GM19025 (cell line): ENCODE results near the gene SPINT3.

ENCODE experiments used
- ATAC-seq: cut with Tn5 transposase; IDR thresholded peaks from one replicate; pipeline ENCODE4 v1.9.1; 2021; ENCODE audit warnings: mild to moderate bottlenecking, low read depth, moderate library complexity; ENCODE audit not compliant: unreplicated experiment

The SPINT3 gene

GRCh38 chr20:45515147-45515913 lies at the start of gene SPINT3:
Gene SPINT3 (minus strand): TSS chr20:45515622. CDS start chr20:45515608, 14 bp downstream.
- ATAC-seq, result no peak

DNA sequence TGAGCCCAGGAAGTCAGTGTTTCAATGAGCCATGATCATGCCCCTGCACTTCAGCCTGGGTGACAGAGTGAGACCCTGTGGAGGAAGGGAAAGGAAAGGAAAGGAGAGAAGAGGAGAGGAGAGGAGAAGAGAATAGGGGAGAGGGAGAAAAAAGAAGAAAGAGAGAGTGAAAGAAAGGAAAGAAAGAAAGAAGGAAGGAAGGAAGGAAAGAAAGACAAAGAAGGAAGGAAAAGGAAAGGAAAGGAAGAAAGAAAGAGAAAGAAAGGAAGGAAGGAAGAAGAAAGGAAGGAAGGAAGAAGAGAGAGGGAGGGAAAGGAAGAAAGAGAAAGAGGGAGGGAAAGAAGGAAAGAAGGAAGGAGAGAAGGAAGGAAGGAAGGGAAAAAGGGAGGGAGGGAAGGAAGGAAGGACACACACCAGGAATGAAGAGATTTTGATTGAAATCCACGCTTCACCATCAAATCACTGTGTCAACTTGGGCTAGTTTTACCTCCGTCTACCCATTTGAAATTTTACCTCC lies 49.4 kb upstream of the SPINT3 start:
- ATAC-seq, result no peak

- ATAC-seq, result no peak
Measured at GRCh38 chr20:45555198-45555597, 39.8 kb upstream of the SPINT3 start.

- no peak for ATAC-seq
Measured at GRCh38 chr20:45552456-45552855, 37.0 kb upstream of the SPINT3 start.

GRCh38 chr20:45550765-45551164 lies 35.3 kb upstream of the SPINT3 start:
- no peak for ATAC-seq

DNA sequence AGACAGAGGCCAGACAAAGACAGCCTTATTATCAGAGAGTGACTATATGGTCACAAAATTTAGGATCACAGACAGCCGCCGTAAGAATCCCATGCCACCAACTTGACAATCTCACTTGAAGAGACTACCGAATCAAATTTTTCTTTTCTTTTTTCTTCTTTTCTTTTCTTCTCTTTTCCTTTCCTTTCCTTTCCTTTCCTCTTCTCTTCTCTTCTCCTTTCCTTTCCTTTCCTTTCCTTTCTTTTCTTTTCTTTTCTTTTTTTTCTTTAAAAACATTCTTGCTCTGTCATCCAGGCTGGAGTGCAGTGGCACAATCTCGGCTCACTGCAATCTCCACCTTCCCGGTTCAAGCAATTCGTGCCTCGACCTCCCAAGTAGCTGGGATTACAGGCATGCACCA lies 33.0 kb upstream of the SPINT3 start:
- ATAC-seq, result no peak

- ATAC-seq, result no peak
Measured at GRCh38 chr20:45547206-45547770, 31.9 kb upstream of the SPINT3 start, which contains the start of gene EPPIN. Gene EPPIN (minus strand): TSS chr20:45547401. CDS start chr20:45547357, 44 bp downstream.

GRCh38 chr20:45545754-45546453 lies 30.5 kb upstream of the SPINT3 start:
- no peak for ATAC-seq

DNA sequence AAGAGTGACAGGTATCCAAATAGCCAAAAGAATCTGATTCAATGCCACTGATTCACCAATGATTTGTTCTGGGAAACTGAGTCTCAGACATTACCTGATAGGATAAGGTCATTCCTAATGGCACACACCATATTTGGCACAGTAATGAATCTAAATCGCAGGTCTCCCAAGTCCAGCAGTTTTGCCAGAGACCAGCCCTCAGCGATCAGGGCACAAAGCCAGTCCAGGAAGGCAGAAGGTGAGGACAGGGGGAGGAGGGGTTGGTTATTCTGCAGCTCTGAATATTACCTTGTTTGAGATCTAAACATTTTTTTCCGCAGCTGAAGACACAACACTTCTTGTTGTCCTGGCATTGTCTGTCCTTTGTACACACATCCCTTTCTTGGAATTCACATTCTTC lies 29.9 kb upstream of the SPINT3 start:
- no peak for ATAC-seq

GRCh38 chr20:45539382-45539781 lies 24.0 kb upstream of the SPINT3 start, which contains the start of gene WFDC6:
Gene WFDC6 (minus strand): TSS chr20:45539482. CDS start chr20:45539407, 75 bp downstream.
- no peak for ATAC-seq

- no peak for ATAC-seq
Measured at GRCh38 chr20:45538209-45538799, 22.9 kb upstream of the SPINT3 start.

DNA sequence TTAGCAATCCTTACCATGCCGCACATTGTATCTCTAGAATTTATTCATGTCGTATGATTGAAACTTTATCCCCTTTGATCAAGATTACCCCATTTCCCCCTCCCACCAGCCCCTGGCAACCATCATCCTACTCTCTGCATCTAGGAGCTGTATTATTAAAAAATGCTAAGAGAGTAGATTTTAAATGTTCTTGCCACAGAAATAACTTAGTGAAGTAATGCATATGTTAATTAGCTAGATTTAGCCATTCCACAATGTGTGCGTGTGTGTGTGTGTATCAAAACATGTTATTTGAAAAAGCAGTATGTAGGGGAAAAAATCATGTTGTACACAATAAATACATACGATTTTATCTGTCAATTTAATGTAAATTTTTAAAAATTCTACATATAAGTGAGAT lies 11.9 kb upstream of the SPINT3 start:
- no peak for ATAC-seq

DNA sequence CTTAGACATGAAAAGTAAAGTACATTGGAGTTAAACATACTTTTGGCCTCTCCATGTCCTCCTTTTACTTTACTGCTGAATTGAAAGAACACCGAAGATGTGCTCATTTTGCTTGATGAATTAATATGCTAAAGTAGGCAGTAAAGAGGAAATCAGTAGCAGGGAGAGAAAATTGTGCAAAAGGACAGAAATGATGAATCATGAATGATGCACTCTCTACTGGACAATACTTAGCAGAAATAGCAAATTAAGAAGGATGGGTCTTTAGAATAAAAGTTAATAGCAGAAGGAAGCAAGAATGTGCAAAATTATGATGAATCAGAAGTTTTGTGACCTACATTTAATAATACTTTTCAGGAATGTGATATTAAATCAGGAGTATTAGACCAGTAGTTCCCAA lies 8.4 kb upstream of the SPINT3 start:
- ATAC-seq, result no peak

DNA sequence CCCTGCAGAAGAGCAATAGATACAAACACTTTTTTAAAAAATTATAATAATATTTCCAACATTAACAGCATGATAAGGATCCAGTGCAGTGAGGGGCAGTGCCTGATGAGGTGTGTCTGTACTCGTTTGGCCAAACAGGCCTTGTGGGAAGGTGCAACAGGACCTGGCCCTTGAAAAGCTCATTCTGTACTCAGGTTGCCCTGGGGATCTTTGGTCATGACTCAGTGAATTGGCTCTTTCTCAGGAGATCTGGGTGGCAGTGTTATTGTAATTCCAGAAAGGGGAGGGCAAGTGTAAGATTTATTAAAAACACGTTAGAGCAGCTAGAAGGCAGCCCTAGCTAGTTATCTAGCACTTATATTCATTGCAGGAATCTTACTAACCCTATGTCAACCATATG lies 2.9 kb upstream of the SPINT3 start:
- ATAC-seq, result no peak

GRCh38 chr20:45510242-45510862 lies 5.1 kb downstream of the SPINT3 start:
- ATAC-seq, result no peak

- no peak for ATAC-seq
Measured at GRCh38 chr20:45509091-45509490, 6.3 kb downstream of the SPINT3 start.

DNA sequence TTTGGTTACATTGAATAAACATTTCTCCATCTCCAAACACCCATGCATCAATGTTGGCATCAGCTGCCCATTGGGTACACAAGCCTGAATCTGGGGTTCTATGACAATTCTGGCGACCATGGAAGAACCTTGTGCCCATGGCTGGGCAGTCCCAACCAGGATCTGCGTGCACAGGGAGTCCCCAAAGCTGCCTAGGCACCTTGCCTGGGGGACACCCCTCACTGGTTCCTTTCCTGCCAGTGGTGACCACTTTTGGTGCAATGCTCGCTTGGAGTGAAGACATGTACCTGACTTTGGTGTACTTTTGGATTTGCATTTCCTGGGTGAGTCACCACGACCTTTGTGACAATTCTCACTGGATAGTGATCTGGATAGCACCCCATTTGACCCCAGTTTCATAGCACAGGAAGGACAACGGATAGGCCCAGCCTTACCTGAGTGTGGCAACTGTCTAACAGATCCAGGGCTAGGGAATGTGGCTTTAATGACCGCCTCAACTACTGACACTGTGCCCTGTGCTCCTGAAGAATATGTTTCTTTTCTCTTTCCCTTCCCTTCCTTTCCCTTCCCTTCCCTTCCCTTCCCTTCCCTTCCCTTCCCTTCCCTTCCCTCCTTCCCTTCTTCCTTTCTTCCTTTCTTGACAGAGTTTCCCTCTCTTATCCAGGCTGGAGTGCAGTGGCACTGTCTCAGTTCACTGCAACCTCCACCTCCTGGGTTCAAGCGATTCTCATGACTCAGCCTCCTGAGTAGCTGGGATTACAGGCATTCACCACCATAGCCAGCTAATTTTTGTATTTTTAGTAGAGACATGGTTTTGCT lies 7.1 kb downstream of the SPINT3 start:
- ATAC-seq, result no peak

GRCh38 chr20:45507011-45507820 lies 8.2 kb downstream of the SPINT3 start:
- no peak for ATAC-seq

GRCh38 chr20:45506398-45506797 lies 9.0 kb downstream of the SPINT3 start:
- ATAC-seq, result no peak
